RPMI8226 (cell line): ENCODE data around the gene VAT1.

Source experiments
- DNase-seq: peaks from one replicate; pipeline ENCODE4 v3.0.0-alpha.2; 2015

The VAT1 gene

GRCh38 chr17:43026595-43026994 lies 4.4 kb upstream of the VAT1 start:
- no peak for DNase-seq

DNA sequence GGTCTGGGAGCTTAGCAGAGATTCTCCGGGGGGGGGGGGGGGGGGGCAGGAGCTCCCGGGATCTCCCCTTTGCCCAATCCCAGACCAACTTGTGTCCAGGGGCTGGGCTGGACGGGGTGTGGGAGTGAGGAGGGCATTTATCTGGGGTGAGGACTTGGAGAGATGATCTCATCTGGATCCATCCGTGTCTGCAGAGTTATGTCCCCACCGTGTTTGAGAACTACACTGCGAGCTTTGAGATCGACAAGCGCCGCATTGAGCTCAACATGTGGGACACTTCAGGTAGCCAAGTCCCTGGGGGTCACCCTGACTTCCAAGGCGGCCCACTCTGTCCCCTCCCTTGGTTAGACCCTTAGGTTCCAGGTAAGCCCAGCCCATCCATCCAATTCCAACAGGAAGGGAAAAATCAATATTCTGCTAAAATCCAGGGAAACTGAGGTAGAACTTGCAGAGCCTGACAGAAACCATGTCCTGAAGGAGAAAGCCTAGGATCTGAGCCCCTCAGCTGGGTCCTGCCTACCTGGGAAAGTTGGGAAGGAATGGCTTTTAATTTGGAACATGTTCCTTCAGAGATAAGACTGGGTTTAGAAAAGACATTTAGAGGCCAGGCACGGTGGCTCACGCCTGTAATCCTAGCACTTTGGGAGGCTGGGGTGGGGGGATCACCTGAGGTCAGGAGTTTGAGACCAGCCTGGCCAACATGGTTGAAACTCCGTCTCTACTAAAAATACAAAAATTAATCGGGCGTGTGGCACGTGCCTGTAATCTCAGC lies 3.8 kb upstream of the VAT1 start:
- DNase-seq: no peak

DNA sequence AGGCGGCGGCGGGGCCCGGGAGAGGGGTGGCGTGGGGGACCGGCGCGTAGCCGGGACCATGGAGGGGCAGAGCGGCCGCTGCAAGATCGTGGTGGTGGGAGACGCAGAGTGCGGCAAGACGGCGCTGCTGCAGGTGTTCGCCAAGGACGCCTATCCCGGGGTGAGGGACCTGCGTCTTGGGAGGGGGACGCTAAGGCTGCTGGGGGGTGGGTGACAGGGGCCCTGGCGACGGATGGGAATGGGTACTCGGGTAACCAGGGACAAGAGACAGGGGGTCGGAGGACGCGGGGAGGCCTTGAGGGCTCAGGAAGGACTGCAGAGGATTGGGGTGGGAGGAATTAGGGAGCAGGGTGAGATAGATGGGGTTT lies 3.1 kb upstream of the VAT1 start:
- no peak for DNase-seq

GRCh38 chr17:43024407-43025289 lies 2.5 kb upstream of the VAT1 start, which contains the start of gene RND2:
TSS of gene RND2 (plus strand) at chr17:43025231. CDS start at chr17:43025348, 117 bp downstream.
- peak; percentile 87 for DNase-seq

GRCh38 chr17:43020789-43021740 lies 1.1 kb downstream of the VAT1 start:
- no peak for DNase-seq

DNA sequence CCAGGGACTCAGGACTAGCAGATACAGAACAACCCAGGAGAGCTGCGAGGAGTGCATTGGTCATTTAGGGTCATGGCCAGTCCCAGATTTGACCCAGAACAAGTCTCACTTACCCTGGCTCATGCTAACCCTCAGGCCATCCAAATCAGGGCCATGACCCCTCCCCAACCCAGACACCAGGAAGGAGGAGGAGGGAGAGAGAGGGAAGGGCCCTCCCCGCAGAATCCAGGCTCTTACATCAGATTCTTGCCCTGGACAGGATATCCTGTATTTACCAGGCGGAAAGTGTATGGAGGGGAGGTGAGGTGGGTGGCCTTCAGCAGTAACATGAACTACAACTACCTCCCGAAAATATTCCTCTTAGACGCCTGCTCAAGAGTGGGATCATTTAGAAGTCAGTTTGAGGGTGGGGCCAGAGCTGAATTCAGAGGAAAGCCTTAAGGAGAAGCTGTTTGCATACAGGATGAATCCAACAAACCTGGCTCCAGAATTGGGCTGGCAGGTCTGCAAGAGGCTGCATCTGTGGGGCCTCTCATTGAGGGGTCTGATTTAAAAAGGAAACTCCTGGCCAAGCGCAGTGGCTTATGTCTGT lies 2.1 kb downstream of the VAT1 start:
- no peak for DNase-seq

DNA sequence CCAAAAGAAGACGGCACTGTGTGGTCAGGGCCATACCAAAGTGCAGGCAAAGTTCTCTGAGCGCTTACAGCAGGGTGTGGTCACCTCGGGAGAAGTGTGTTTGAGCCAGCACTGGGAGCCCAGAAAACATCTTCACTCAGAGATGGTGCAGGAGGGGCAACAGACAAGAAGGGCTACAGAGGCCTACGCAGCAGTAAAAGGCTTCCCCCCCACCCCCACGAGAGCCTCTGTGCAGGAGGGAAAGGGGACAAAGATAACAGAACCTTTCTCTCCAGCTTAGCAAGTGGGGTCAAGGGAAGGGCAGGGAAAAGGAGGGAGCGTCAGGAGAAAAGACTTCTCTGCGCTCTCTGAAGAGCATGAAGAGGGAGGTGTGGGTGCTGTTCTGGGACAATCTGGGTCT lies 2.8 kb downstream of the VAT1 start:
- no peak for DNase-seq

DNA sequence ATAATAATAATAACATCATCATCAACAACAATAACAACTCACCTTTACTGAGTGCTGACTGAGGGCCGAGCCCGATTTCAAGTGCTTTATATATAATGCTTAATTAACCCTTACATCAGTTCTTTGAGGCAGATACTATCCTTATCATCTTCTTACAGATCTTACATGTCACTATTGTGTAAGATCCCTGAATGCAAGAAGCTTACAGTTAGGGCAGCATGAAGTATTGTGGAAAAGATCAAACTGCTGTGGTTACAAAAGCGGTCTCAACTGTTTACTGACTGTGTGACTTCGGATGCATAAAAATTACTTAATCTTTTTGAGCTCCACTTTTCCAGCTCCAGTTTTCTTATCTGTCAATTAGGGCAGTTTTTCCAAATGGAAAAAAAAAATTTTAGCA lies 3.3 kb downstream of the VAT1 start:
- DNase-seq: no peak

DNA sequence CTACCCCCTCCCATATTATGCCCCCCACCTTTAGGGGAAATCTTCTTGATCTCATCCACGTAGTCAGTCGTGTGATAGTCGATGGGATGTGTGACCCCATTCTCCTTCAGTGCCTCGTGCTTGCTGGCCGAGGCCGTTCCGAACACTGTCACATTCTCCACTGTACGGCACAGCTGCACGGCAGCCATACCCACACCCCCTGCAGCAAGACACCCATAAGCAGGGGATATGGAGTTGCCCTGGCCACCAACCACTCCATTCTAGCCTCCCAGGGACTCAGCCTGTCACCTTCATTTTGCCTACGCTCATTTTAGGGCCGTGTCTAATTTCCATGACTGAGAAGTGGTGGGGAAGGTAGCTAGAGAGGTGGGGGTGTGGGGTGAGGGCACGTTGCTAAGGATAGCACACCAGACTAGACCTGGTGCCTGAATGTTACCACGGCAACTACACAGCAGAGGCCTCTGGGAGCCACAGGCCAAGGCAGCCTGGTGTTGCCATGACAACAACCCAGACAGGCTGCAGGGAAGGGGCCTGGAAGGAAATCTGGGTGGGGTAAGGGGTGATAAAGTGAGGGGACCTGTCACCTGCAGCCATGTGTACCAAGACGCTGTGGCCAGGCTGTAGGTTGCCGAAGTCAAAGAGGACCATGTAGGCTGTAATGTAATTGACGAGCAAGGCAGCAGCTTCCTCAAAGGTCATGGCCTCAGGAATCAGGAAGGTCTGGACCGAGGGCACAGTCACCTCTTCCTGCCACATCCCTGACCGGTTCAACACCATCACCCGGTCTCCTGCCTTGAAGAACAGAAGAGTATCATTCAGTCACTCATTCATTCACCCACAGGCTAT lies 4.0 kb downstream of the VAT1 start:
- peak; percentile 38 for DNase-seq

DNA sequence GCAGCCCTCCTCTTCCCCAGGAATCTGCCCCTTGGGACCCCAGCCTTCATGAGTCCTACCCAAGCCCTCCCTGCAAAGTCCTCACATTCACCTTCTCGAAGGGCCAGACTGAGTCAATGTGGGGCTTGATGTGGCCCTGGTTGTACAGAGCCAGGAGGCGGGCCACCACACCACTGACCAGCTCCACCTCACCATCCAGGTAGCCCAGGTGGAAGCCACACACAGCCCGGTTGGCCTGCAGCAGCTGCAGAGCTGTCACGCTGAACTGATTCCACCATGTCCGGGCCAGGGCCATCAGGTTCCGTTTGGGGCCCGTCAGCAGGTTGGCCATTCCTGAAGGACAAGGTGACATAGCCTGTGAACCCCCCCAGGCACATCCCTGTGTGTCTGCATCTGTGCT lies 6.0 kb downstream of the VAT1 start:
- no peak for DNase-seq

DNA sequence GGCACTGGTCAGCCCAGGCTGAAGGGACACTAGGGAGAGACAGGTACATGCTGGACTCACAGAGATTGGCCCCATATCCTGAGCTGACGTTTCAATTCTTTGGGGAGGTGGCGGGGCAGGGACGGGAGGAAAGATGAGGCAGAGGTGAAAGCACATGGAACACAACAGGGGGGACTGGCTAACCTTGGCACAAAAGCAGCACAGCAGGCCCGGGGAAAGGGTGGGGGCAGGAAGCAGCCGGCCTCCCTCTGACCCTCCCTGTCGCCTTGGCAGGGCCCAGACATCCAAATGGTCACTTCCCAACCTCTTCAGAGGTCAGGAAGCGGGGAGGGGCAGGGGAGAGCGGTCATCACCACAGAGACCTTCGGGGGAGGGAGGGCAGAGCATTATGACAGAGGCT lies 6.6 kb downstream of the VAT1 start:
- DNase-seq: no peak

- no peak for DNase-seq
Observed at GRCh38 chr17:43014649-43015542, 7.3 kb downstream of the VAT1 start.

DNA sequence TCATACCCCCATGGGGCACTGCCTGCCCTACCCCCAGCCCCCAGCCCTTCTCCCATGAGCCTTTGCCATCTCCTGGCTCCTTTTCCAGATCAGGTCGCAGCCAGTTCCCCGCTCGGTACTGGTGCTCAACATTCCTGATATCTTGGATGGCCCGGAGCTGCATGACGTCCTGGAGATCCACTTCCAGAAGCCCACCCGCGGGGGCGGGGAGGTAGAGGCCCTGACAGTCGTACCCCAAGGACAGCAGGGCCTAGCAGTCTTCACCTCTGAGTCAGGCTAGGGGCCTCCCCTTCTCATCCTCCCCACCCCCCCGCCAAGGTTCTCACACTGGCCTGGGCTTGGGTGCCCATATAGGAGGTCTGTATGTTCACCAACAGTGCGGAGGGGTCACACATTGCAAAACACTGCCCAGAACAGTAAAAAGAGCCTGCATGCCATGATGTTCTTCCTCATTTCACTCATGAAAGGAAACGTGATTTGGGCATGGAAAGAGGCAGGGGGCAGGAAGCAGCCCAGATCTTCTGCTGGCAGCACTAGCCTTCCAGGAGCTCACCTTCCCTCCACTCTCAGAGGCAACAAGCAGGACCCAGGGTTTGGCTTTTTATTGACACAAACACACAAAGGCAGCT lies 8.1 kb downstream of the VAT1 start:
- no peak for DNase-seq

DNA sequence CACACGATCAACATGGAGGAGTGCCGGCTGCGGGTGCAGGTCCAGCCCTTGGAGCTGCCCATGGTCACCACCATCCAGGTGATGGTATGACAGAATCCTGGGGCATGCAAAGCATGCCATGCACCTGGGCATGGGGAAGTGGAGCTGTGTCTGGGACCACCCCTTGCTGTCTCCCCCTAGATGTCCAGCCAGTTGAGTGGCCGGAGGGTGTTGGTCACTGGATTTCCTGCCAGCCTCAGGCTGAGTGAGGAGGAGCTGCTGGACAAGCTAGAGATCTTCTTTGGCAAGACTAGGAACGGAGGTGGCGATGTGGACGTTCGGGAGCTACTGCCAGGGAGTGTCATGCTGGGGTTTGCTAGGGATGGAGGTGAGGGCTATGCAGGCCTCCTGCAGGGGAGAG lies 8.9 kb downstream of the VAT1 start:
- no peak for DNase-seq

GRCh38 chr17:43011728-43012472 lies 10.3 kb downstream of the VAT1 start:
- DNase-seq: no peak

- DNase-seq: no peak
Observed at GRCh38 chr17:43010667-43011308, 11.4 kb downstream of the VAT1 start.

DNA sequence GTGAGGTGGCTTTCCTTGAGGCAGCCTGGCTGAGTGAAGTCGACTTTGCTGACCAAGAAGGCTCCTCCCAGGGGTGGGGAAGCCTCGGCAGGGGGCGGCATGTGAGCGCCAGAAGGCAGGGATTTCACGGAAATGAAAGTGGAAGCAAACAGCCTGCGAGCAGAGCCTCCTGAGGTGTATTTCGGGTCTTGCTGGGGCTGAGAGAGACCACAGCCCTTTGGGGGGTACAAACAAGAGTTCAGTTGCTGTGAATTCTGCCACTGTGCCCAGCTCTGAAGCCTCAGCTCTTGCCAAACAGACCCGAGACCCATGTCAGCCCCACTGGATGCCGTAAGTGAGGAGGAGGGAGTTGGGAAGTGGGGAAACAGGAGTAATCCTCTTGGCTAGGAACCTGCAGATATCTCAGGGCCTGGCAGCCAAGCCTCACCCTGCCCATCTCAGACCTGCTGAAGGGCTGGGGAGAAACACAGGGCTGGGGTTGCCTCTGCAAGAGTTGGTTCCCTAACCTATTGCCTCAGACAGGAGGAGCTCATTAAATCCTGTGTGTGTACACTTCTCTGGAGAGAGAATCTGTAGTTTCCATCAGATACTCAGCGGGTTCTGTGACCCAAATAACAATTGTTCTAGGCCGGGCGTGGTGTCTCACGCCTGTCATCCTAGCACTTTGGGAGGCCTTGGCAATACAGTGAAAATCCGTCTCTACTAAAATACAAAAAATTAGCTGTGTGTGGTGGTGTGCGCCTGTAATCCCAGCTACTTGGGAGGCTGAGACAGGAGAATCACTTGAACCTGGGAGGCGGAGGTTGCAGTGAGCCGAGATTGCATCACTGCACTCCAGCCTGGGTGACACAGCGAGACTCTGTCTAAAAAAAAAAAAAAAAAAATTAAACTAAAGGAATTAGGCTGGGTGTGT lies 15.3 kb downstream of the VAT1 start, which contains the start of gene IFI35:
TSS of gene IFI35 (plus strand) at position 146 of the 913 bp plus-strand sequence. CDS start at position 310, 164 bp downstream.
- DNase-seq: peak; percentile 92
